Activated CD8-positive, alpha-beta T cell treated with anti-CD3 and anti-CD28 coated beads for 36 hours (primary cell): Measurements from ENCODE around the gene CCDC141. TPM values are rescaled to one million over a fixed set of nuclear protein-coding genes. Genes with fewer than 3 reads are reported as not detected.

Source experiments
- ATAC-seq: fragments of 200-7000 bp; cut with Tn5 transposase; one replicate; pipeline ENCODE4 v1.10.0; 2021; ENCODE audit warnings: mild to moderate bottlenecking, moderate library complexity
- CTCF ChIA-PET: fragments of 350-600 bp; sonication (Branson Sonifier 250); formaldehyde crosslinking; loops from one replicate; lab custom pipeline; 2021; ENCODE audit warnings: antibody characterized with exemption; lab: Charles Lee
- POLR2A ChIA-PET: fragments of 350-600 bp; sonication (Branson Sonifier 250); formaldehyde crosslinking; loops from one replicate; lab custom pipeline; 2021; ENCODE audit warnings: antibody characterized with exemption; lab: Charles Lee
- DNase-seq: peaks from one replicate; pipeline ENCODE4 v3.0.0-alpha.2; 2020
- H3K27ac Mint-ChIP-seq: one replicate; pipeline ENCODE4 v1.8.0; 2021; ENCODE audit warnings: mild to moderate bottlenecking, mixed read lengths
- H3K27me3 Mint-ChIP-seq: one replicate; pipeline ENCODE4 v1.8.0; 2021; ENCODE audit warnings: mixed read lengths
- H3K36me3 Mint-ChIP-seq: one replicate; pipeline ENCODE4 v1.8.0; 2021; ENCODE audit warnings: low read depth, mixed read lengths
- H3K4me1 Mint-ChIP-seq: one replicate; pipeline ENCODE4 v1.8.0; 2021; ENCODE audit warnings: low read depth, mixed read lengths
- H3K4me3 Mint-ChIP-seq: one replicate; pipeline ENCODE4 v1.8.0; 2021; ENCODE audit warnings: mild to moderate bottlenecking, moderate library complexity, mixed read lengths
- H3K9me3 Mint-ChIP-seq: one replicate; pipeline ENCODE4 v1.8.0; 2021; ENCODE audit warnings: mixed read lengths
- intact Hi-C: fragments of 100-400 bp; cut with micrococcal nuclease; formaldehyde crosslinking; loops from one replicate; pipeline ENCODE4 v1.10.0; 2022
- total RNA-seq, 2 experiments: library from RNA; stranded (reverse); gene quantifications; one replicate each; pipeline ENCODE4 v1.2.3, GENCODE V29; 2021
- TF ChIP-seq, protein P1 (sequence below): fragments of 200-600 bp; IDR thresholded peaks from one replicate; pipeline ENCODE4 v1.8.0; 2022; ENCODE audit warnings: antibody characterized with exemption, mild to moderate bottlenecking

Gene CCDC141
- total RNA-seq, 2 experiments from 2014 or later: 6.5 to 7.8 TPM

DNA sequence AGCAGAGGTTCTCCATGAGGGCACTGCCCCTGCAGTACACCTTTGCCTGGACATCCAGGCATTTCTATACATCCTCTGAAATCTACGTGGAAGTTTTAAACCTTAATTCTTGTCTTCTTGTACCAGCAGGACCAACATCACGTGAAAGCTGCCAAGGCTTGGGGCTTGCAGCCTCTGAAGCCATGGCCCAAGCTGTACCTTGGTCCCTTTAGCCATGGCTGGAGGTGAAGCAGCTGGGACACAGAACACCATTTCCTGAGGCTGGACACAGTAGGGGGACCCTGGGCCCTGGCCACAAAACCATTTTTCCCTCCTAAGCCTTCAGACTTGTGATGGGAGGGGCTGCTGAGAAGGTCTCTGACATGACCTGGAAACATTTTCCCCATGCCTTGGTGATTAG, 32.8 kb upstream of the CCDC141 start:
- H3K9me3 Mint-ChIP-seq: peaks cover 24% of the 10 kb centered on the region
- intact Hi-C loops: no loop called here
- TF ChIP-seq, protein P1, sequence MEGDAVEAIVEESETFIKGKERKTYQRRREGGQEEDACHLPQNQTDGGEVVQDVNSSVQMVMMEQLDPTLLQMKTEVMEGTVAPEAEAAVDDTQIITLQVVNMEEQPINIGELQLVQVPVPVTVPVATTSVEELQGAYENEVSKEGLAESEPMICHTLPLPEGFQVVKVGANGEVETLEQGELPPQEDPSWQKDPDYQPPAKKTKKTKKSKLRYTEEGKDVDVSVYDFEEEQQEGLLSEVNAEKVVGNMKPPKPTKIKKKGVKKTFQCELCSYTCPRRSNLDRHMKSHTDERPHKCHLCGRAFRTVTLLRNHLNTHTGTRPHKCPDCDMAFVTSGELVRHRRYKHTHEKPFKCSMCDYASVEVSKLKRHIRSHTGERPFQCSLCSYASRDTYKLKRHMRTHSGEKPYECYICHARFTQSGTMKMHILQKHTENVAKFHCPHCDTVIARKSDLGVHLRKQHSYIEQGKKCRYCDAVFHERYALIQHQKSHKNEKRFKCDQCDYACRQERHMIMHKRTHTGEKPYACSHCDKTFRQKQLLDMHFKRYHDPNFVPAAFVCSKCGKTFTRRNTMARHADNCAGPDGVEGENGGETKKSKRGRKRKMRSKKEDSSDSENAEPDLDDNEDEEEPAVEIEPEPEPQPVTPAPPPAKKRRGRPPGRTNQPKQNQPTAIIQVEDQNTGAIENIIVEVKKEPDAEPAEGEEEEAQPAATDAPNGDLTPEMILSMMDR: no peak
- peaks cover 2% of the 10 kb centered on the region for H3K36me3 Mint-ChIP-seq
- H3K27ac Mint-ChIP-seq: no peak overlapping the region
- POLR2A ChIA-PET: no interaction called here
- no peak for DNase-seq
- H3K4me3 Mint-ChIP-seq: no peak overlapping the region
- H3K4me1 Mint-ChIP-seq: peaks cover 3% of the 10 kb centered on the region
- CTCF ChIA-PET: interaction anchor here (0.6 kb wide), 1 partner anchor 62 kb away, joined by 3 read pairs; no protein-coding TSS in a partner anchor
- no peak for ATAC-seq
- H3K27me3 Mint-ChIP-seq: no peaks in the 10 kb centered on the region

DNA sequence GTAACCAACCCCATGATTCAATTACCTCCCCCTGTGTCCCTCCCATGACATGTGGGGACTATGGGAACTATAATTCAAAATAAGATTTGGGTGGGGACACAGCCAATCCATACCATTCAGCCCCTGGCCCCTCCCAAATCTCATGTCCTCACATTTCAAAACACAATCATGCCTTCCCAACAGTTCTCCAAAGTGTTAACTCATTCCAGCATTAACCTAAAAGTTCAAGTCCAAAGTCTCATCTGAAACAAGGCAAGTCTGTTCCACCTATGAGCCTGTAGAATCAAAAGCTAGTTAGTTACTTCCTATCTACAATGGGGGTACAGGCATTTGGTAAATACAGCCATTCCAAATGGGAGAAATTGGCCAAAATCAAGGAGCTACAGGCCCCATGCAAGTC, 32.0 kb upstream of the CCDC141 start:
- H3K4me3 Mint-ChIP-seq: no peak overlapping the region
- ATAC-seq (no peak), DNase-seq (no peak)
- H3K36me3 Mint-ChIP-seq: peaks cover 4% of the 10 kb centered on the region
- peaks cover 3% of the 10 kb centered on the region for H3K4me1 Mint-ChIP-seq
- intact Hi-C loops: no loop called here
- POLR2A ChIA-PET: no interaction called here
- no peaks in the 10 kb centered on the region for H3K27me3 Mint-ChIP-seq
- CTCF ChIA-PET: interaction anchor here (0.6 kb wide), 1 partner anchor 62 kb away, joined by 3 read pairs; no protein-coding TSS in a partner anchor
- peaks cover 28% of the 10 kb centered on the region for H3K9me3 Mint-ChIP-seq
- TF ChIP-seq, protein P1: no peak
- no peak overlapping the region for H3K27ac Mint-ChIP-seq

DNA sequence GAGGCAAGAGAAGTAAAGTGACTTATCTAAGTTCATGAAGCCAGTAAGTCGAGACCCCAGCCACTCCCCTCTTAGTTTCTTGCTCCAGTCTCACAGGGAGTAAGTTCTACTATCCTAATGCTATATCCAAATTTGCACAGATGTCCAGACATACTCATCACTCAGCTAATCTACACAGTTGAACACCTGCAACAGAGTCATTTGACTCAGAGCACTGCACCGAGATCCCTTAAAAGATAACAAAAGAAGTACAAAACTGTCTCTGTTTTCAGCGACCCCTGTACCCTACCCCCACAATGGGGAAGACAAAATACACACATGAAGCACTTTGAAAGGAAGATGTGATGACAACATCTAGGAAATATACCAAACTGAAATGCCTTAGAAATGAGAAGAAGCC, 22.6 kb upstream of the CCDC141 start:
- Mint-ChIP-seq H3K9me3 (peaks cover 12% of the 10 kb centered on the region), H3K4me3 (no peak overlapping the region), H3K36me3 (peaks cover 2% of the 10 kb centered on the region), H3K4me1 (peaks cover 2% of the 10 kb centered on the region), H3K27ac (no peak overlapping the region), H3K27me3 (no peaks in the 10 kb centered on the region)
- CTCF ChIA-PET: no interaction called here
- no peak for DNase-seq
- intact Hi-C loops: no loop called here
- TF ChIP-seq, protein P1: no peak
- POLR2A ChIA-PET: no interaction called here
- no peak for ATAC-seq

DNA sequence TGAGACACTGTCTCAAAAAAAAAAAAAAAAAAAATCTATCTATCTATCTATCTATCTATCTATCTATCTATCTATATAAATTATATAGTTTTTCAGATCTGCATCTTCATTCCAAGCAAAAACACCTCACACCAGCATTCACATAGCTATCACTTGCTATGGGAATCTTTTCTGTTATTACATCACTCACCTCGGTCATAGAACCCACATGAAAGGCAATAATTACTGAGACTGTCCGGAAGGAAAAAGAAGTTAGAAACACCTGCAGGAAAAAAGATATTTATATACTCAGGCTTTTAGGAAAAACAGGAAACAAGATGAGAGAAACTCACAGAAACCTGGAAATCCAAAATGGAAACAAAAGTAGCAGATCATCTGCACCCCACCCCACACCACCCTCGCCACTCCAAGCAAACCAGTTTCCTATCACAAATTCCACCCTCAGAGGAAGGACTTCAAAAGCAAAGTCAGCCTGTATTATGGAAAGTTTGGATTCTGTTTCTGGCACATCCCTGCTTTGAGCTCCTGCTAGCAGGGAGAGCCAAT, 21.9 kb upstream of the CCDC141 start:
- intact Hi-C loops: no loop called here
- no peak for ATAC-seq
- Mint-ChIP-seq H3K36me3 (no peaks in the 10 kb centered on the region), H3K4me3 (no peak overlapping the region), H3K27ac (no peak overlapping the region), H3K27me3 (no peaks in the 10 kb centered on the region), H3K9me3 (peaks cover 8% of the 10 kb centered on the region), H3K4me1 (peaks cover 2% of the 10 kb centered on the region)
- ChIA-PET POLR2A (no interaction called here), CTCF (no interaction called here)
- TF ChIP-seq, protein P1: no peak
- no peak for DNase-seq

DNA sequence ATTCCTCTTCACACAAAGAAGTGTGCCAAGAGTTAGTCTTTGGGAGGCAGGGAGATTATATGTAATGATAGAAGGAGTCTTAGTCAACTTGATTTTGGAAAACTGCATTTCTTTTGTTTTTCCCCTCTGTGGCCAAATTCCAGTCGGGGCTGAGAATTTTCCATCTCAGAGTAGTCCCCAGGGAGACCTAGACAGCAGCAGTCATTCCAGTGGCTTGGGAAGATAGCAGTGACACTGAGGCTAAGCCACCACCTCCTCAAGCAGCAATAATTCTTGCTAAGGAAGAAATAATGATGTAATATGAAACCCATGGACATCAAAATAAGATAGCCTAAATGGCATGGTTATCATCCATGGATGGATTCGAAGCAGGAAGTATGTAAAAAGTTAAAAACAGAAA, 21.0 kb upstream of the CCDC141 start:
- TF ChIP-seq, protein P1: no peak
- DNase-seq: no peak
- ChIA-PET CTCF (interaction anchor here (0.8 kb wide), 1 partner anchor 51 kb away, joined by 3 read pairs; no protein-coding TSS in a partner anchor), POLR2A (no interaction called here)
- Mint-ChIP-seq H3K27ac (no peak overlapping the region), H3K27me3 (no peaks in the 10 kb centered on the region), H3K9me3 (peaks cover 5% of the 10 kb centered on the region), H3K4me1 (peaks cover 2% of the 10 kb centered on the region), H3K4me3 (no peak overlapping the region), H3K36me3 (no peaks in the 10 kb centered on the region)
- intact Hi-C loops: no loop called here
- ATAC-seq: no peak
